ENCODE data around the gene STOX1.
"Not testable (repeated sequence)": the region's sequence is repeated elsewhere in the genome, so short reads cannot be mapped to it uniquely, and the experiment has no call there.

The STOX1 gene

DNA sequence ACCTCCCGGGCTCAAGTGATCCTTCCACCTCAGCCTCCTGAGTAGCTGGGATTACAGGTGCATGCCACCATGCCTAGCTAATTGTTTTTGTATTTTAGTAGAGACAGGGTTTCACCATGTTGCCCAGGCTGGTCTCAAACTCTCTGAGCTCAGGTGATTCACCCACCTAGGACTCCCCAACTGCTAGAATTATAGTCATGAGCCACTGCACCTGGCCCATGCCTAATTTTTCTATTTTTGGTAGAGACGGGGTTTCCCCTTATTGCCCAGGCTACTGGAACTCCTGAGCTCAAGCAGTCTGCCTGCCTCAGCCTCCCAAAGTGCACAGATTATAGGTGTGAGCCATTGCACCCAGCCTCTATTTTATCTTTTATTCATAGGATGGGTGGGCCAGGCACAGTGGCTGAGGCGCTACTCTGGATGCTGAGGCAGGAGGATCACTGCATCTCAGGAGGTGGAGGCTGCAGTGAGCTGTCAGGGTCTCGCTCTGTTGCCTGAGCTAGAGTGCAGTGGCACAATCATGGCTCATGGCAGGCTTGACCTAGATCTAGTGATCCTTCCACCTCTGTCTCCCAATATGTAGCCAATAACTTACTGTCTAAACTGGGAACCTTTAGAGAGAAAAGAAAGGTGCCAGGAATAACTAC is 31.3 kb upstream of the STOX1 start:
- TF ChIP-seq, protein P1, sequence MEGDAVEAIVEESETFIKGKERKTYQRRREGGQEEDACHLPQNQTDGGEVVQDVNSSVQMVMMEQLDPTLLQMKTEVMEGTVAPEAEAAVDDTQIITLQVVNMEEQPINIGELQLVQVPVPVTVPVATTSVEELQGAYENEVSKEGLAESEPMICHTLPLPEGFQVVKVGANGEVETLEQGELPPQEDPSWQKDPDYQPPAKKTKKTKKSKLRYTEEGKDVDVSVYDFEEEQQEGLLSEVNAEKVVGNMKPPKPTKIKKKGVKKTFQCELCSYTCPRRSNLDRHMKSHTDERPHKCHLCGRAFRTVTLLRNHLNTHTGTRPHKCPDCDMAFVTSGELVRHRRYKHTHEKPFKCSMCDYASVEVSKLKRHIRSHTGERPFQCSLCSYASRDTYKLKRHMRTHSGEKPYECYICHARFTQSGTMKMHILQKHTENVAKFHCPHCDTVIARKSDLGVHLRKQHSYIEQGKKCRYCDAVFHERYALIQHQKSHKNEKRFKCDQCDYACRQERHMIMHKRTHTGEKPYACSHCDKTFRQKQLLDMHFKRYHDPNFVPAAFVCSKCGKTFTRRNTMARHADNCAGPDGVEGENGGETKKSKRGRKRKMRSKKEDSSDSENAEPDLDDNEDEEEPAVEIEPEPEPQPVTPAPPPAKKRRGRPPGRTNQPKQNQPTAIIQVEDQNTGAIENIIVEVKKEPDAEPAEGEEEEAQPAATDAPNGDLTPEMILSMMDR (IDR thresholded peaks at IDR 0.05; ENCODE audit: borderline replicate concordance, insufficient read depth, low read depth, low read length), result no peak
- H3K4me3 ChIP-seq (ENCODE audit: low read depth, low read length), result no peak overlapping the region

- TF ChIP-seq, protein P1 (IDR thresholded peaks at IDR 0.05; ENCODE audit: borderline replicate concordance, insufficient read depth, low read depth, low read length), result no peak
These were observed 30.7 kb upstream of the STOX1 start for GRCh38 chr10:68796605-68797004.

GRCh38 chr10:68800211-68800610 is 27.1 kb upstream of the STOX1 start:
- no peak overlapping the region for H3K4me3 ChIP-seq (ENCODE audit: low read depth, low read length)
- TF ChIP-seq, protein P1 (IDR thresholded peaks at IDR 0.05; ENCODE audit: borderline replicate concordance, insufficient read depth, low read depth, low read length), result no peak

More at GRCh38 chr10:68796605-68797004, 30.7 kb upstream of the STOX1 start:
- H3K4me3 ChIP-seq (ENCODE audit: low read depth, low read length), result no peak overlapping the region

- TF ChIP-seq, protein P1 (IDR thresholded peaks at IDR 0.05; ENCODE audit: borderline replicate concordance, insufficient read depth, low read depth, low read length), result no peak
- H3K4me3 ChIP-seq (ENCODE audit: low read depth, low read length), result no peak overlapping the region
These were observed 22.6 kb upstream of the STOX1 start for GRCh38 chr10:68804692-68805091.

DNA sequence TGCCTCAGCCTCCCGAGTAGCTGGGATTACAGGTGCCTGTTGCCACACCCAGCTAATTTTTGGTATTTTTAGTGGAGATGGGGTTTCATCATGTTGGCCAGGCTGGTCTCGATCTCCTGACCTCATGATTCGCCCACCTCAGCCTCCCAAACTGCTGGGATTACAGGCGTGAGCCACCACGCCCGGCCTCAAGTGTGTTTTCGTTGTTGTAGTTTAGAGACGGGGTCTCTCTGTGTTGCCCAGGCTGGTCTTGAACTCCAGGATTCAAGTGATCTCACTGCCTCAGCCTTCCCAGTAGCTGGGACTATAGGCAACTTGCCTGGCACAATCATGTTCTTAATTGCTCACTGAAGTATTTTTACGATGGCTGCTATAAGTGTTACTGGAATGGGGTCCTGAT is 16.5 kb upstream of the STOX1 start:
- not testable (repeated sequence) for H3K4me3 ChIP-seq (ENCODE audit: low read depth, low read length)

- no peak overlapping the region for H3K4me3 ChIP-seq (ENCODE audit: low read depth, low read length)
- TF ChIP-seq, protein P1 (IDR thresholded peaks at IDR 0.05; ENCODE audit: borderline replicate concordance, insufficient read depth, low read depth, low read length), result no peak
These were observed 15.9 kb upstream of the STOX1 start for GRCh38 chr10:68811314-68812009.

DNA sequence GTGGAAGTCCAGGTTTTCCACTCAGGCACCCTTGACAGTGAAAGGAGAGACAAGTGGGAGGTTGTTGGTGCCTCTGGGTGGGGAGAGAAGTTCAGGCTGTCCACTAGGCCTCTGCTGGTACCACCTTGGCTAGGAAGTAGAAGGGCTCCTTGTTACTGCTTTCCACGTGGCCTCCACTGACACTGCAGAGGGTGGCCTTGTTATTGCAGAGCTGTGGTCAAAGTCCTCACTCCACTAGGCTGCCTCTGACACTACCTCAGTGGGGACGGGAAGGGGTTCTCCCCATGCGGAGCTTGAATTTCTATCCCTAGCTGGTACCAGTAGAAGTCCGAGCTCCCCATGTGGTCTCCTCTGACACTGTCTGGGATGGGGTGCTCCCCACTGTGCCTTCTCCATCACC is 14.9 kb upstream of the STOX1 start:
- TF ChIP-seq, protein P1 (IDR thresholded peaks at IDR 0.05; ENCODE audit: borderline replicate concordance, insufficient read depth, low read depth, low read length), result no peak
- no peak overlapping the region for H3K4me3 ChIP-seq (ENCODE audit: low read depth, low read length)

Measured in GM12875 (cell line).